Measurements from ENCODE around the gene BTG3.

- TF ChIP-seq, protein P1, sequence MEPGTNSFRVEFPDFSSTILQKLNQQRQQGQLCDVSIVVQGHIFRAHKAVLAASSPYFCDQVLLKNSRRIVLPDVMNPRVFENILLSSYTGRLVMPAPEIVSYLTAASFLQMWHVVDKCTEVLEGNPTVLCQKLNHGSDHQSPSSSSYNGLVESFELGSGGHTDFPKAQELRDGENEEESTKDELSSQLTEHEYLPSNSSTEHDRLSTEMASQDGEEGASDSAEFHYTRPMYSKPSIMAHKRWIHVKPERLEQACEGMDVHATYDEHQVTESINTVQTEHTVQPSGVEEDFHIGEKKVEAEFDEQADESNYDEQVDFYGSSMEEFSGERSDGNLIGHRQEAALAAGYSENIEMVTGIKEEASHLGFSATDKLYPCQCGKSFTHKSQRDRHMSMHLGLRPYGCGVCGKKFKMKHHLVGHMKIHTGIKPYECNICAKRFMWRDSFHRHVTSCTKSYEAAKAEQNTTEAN (CRISPR knock-in tag; IDR thresholded peaks at IDR 0.05): no peak
- no peak for TF ChIP-seq ZNF174 (CRISPR knock-in tag; IDR thresholded peaks at IDR 0.05)
Observed at GRCh38 chr21:17560377-17561025, 52.2 kb downstream of the BTG3 start.

Data from K562 (cell line).